HepG2 (cell line): Measurements from ENCODE around the gene PROX1. TPM values are rescaled to one million over a fixed set of nuclear protein-coding genes. Genes with fewer than 3 reads are reported as not detected.

Experiments
- ATAC-seq: fragments of 200-7000 bp; cut with Tn5 transposase; 3 replicates; pipeline ENCODE4 v1.9.1; 2020; ENCODE audit warnings: mild to moderate bottlenecking, moderate library complexity
- BruUV-seq: library from RNA; stranded (reverse); fragments of 400-500 nt; replicated peaks from 2 replicates; lab custom pipeline; 2021; lab: Mats Ljungman, UMichigan
- CTCF ChIA-PET: fragments of 300-600 bp; formaldehyde crosslinking; extraction: SDS; loops from one replicate; lab custom pipeline; 2021; ENCODE audit warnings: low total read pairs, inconsistent platforms, low intra/inter-chr PET ratio; lab: Yijun Ruan, JAX
- POLR2A ChIA-PET: fragments of 350-600 bp; sonication (Branson Sonifier 250); formaldehyde crosslinking; loops from one replicate; lab custom pipeline; 2020; ENCODE audit warnings: antibody characterized with exemption, inconsistent platforms; lab: Yijun Ruan, JAX
- DNase-seq: peaks from one replicate; pipeline ENCODE4 v3.0.0-alpha.2; 2015; ENCODE audit warnings: low spot score
- FAIRE-seq: peaks from 3 replicates; lab custom pipeline; 2011; peaks lifted over from hg19 to GRCh38; lab: Jason Lieb, UNC
- H2AFZ ChIP-seq: one replicate; pipeline ENCODE4 v1.6.1; 2011; ENCODE audit warnings: low read length, inconsistent platforms
- H3K27ac ChIP-seq: fragments of 300-600 bp; 3 replicates; pipeline ENCODE4 v1.8.0; 2011; ENCODE audit warnings: mixed run types, mild to moderate bottlenecking, mixed read lengths, low read length, inconsistent platforms; ENCODE audit not compliant: insufficient read depth; ENCODE audit errors: extremely low read length
- H3K27me3 ChIP-seq, 2 experiments: fragments of 200-600 bp in 1 of 2; 2 replicates in 1 of 2; 3 replicates in 1 of 2; pipeline versions ENCODE4 v1.6.0 to v1.8.0; 2011; ENCODE audit warnings: low read length in 2 of 2, mild to moderate bottlenecking in 2 of 2, moderate library complexity in 2 of 2, inconsistent platforms in 1 of 2; ENCODE audit not compliant: insufficient read depth in 2 of 2, control insufficient read depth in 1 of 2
- H3K36me3 ChIP-seq, 2 experiments: fragments of 200-600 bp in 1 of 2; replicated peaks in 1 of 2; 2 replicates in 1 of 2; 3 replicates in 1 of 2; pipeline versions ENCODE4 v1.5.1 to v1.8.0; 2011; ENCODE audit warnings: low read length in 2 of 2, inconsistent platforms in 1 of 2; ENCODE audit not compliant: insufficient read depth in 2 of 2, control insufficient read depth in 1 of 2
- H3K4me1 ChIP-seq: 2 replicates; pipeline ENCODE4 v1.5.1; 2012; ENCODE audit warnings: low read length, inconsistent platforms; ENCODE audit not compliant: insufficient read depth
- H3K4me2 ChIP-seq: 2 replicates; pipeline ENCODE4 v1.6.0; 2011; ENCODE audit warnings: low read depth, low read length, inconsistent platforms
- H3K4me3 ChIP-seq, 3 experiments: fragments of 200-600 bp in 1 of 3; sonication (generic), shearing (Covaris generic) in 1 of 3; replicated peaks in 1 of 3; 2 replicates each; pipeline ENCODE4 v1.5.1; 2011 to 2016; ENCODE audit warnings: low read length in 3 of 3, inconsistent platforms in 2 of 3, low read depth in 2 of 3, mild to moderate bottlenecking in 2 of 3, control low read depth in 1 of 3, mixed read lengths in 1 of 3; ENCODE audit not compliant: insufficient read depth in 1 of 3
- H3K79me2 ChIP-seq: one replicate; pipeline ENCODE4 v1.6.1; 2011; ENCODE audit warnings: low read length, inconsistent platforms; ENCODE audit not compliant: insufficient read depth
- H3K9ac ChIP-seq: 2 replicates; pipeline ENCODE4 v1.6.0; 2011; ENCODE audit warnings: mild to moderate bottlenecking, low read depth, low read length, inconsistent platforms; ENCODE audit not compliant: insufficient read depth
- H3K9me3 ChIP-seq: 2 replicates; pipeline ENCODE4 v1.5.1; 2012; ENCODE audit warnings: mild to moderate bottlenecking, low read length
- H4K20me1 ChIP-seq: 2 replicates; pipeline ENCODE4 v1.6.0; 2011; ENCODE audit warnings: inconsistent platforms, mild to moderate bottlenecking, low read length, moderate library complexity; ENCODE audit not compliant: insufficient read depth
- CAMTA2 ChIP-seq: sonication (generic); formaldehyde crosslinking; IDR thresholded peaks from 2 replicates; pipeline ENCODE4 v1.4.0; 2020; ENCODE audit warnings: mild to moderate bottlenecking, missing genetic modification reagents, borderline replicate concordance
- CBFB ChIP-seq: sonication (generic); formaldehyde crosslinking; IDR thresholded peaks from 2 replicates; pipeline ENCODE4 v1.4.0; 2020; ENCODE audit warnings: missing genetic modification reagents
- DNMT1 ChIP-seq: sonication (generic); formaldehyde crosslinking; IDR thresholded peaks from 2 replicates; pipeline ENCODE4 v1.5.1; 2020; ENCODE audit warnings: mild to moderate bottlenecking, missing genetic modification reagents
- FOXA1 ChIP-seq, 2 experiments: fragments of 450-650 bp in 1 of 2; sonication (generic) in 1 of 2; formaldehyde crosslinking in 1 of 2; IDR thresholded peaks; 2 replicates each; pipeline versions ENCODE4 v1.4.0 to v1.6.1; 2016 to 2020; ENCODE audit warnings: missing genetic modification reagents in 1 of 2
- HES4 ChIP-seq: sonication (generic); formaldehyde crosslinking; IDR thresholded peaks from 2 replicates; pipeline ENCODE4 v1.9.0; 2021; ENCODE audit warnings: mild to moderate bottlenecking, missing genetic modification reagents, borderline replicate concordance
- KMT2B ChIP-seq: IDR thresholded peaks from 2 replicates; pipeline ENCODE4 v1.6.1; 2016; ENCODE audit warnings: missing genetic modification reagents, missing compliant biosample characterization
- NCOA2 ChIP-seq: sonication (generic); formaldehyde crosslinking; IDR thresholded peaks from 2 replicates; pipeline ENCODE4 v1.8.0; 2022; ENCODE audit warnings: inconsistent platforms
- RARG ChIP-seq: sonication (generic); formaldehyde crosslinking; IDR thresholded peaks from 2 replicates; pipeline ENCODE4 v1.4.0; 2020; ENCODE audit warnings: low read depth, mild to moderate bottlenecking, missing genetic modification reagents
- SCMH1 ChIP-seq: sonication (generic); formaldehyde crosslinking; IDR thresholded peaks from 2 replicates; pipeline ENCODE4 v1.9.0; 2021; ENCODE audit warnings: missing genetic modification reagents, mild to moderate bottlenecking, borderline replicate concordance
- SIN3B ChIP-seq: fragments of 150-350 bp; IDR thresholded peaks from 2 replicates; pipeline ENCODE4 v1.6.1; 2014; ENCODE audit warnings: low read length
- TCF7 ChIP-seq: sonication (generic); IDR thresholded peaks from 2 replicates; pipeline ENCODE4 v1.6.1; 2016; ENCODE audit warnings: antibody characterized with exemption, low read depth
- ZC3H4 ChIP-seq: sonication (generic); formaldehyde crosslinking; IDR thresholded peaks from 2 replicates; pipeline ENCODE4 v1.4.0; 2020; ENCODE audit warnings: missing genetic modification reagents, borderline replicate concordance
- ZNF180 ChIP-seq: sonication (generic); formaldehyde crosslinking; IDR thresholded peaks from 2 replicates; pipeline ENCODE4 v1.4.0; 2020; ENCODE audit warnings: low read depth, missing genetic modification reagents, borderline replicate concordance
- ZNF546 ChIP-seq: sonication (generic); formaldehyde crosslinking; conservative IDR thresholded peaks from 2 replicates; pipeline ENCODE4 v1.8.1; 2023; ENCODE audit warnings: mild to moderate bottlenecking, missing genetic modification reagents
- ZNF660 ChIP-seq: sonication (generic); formaldehyde crosslinking; IDR thresholded peaks from 2 replicates; pipeline ENCODE4 v1.5.1; 2020; ENCODE audit warnings: mild to moderate bottlenecking, low read depth, missing genetic modification reagents, borderline replicate concordance
- ZNF878 ChIP-seq: sonication (generic); formaldehyde crosslinking; IDR thresholded peaks from 2 replicates; pipeline ENCODE4 v1.8.1; 2023; ENCODE audit warnings: mild to moderate bottlenecking, missing genetic modification reagents, moderate library complexity
- WGBS: methylation state at CpG from one replicate; pipeline ENCODE4 v1.1.6; 2017; ENCODE audit warnings: low lambda C conversion rate; 5-methylcytosine and 5-hydroxymethylcytosine counted together
- in situ Hi-C: cut with HindIII; loops from 2 replicates; pipeline ENCODE4 v1.10.0; 2017; ENCODE audit warnings: low pct_unique_long_range_greater_than_20kb; ENCODE audit not compliant: extremely low pct_ligation_motif_present
- intact Hi-C: fragments of 100-400 bp; cut with micrococcal nuclease; formaldehyde crosslinking; loops from one replicate; pipeline ENCODE4 v1.10.0; 2022; ENCODE audit not compliant: unreplicated experiment
- polyA plus RNA-seq, 8 experiments: library from polyadenylated mRNA; depleted of rRNA in 3 of 8; stranded (reverse) in 7 of 8; unstranded in 1 of 8; fragments of >200 nt; fragmentation: Illumina TruSeq in 4 of 8; extraction: Trizol in 4 of 8; gene quantifications; 2 replicates each; pipeline versions ENCODE4 v1.2.1 to v1.2.3, GENCODE V29; 2011 to 2016; ENCODE audit warnings: low read depth in 4 of 8, missing spikeins in 1 of 8, mixed read lengths in 1 of 8; ENCODE audit not compliant: insufficient read depth in 1 of 8
- total RNA-seq, 5 experiments: library from RNA; depleted of rRNA; stranded (reverse); fragments of >200 nt; fragmentation: Illumina TruSeq; extraction: Trizol; gene quantifications; 2 replicates each; pipeline ENCODE4 v1.2.3, GENCODE V29; 2016; ENCODE audit warnings: low read depth in 1 of 5
- TF ChIP-seq, protein P1 (sequence below): sonication (generic); formaldehyde crosslinking; IDR thresholded peaks from 2 replicates; pipeline ENCODE4 v1.5.0; 2020; ENCODE audit warnings: missing genetic modification reagents, mild to moderate bottlenecking, borderline replicate concordance
- TF ChIP-seq, protein P2 (sequence below): sonication (generic); formaldehyde crosslinking; IDR thresholded peaks from 2 replicates; pipeline ENCODE4 v1.5.0; 2020; ENCODE audit warnings: mild to moderate bottlenecking, missing genetic modification reagents, borderline replicate concordance

The PROX1 gene
- total and polyA plus RNA-seq, 2 of the 13 experiments (the other 11 are each of a cell fraction or from before 2014, with no cell fraction given) = 12.3 to 30.2 TPM

- H3K9ac ChIP-seq = no peak overlapping the region
- CTCF ChIA-PET = no interaction called here
- peaks cover 25 to 91% of the 10 kb centered on the region in 2 experiments for H3K36me3 ChIP-seq
- no TSS peak for BruUV-seq
- no peak for TF ChIP-seq HES4 (CRISPR knock-in tag)
- TF ChIP-seq TCF7 = no peak
- TF ChIP-seq NCOA2 (CRISPR knock-in tag) = no peak
- no peak for TF ChIP-seq SCMH1 (CRISPR knock-in tag)
- no peak for TF ChIP-seq RARG (CRISPR knock-in tag)
- no peak for TF ChIP-seq ZNF546
- no peak for TF ChIP-seq FOXA1 (IDR thresholded peaks at IDR 0.05)
- no peak for TF ChIP-seq FOXA1 (CRISPR knock-in tag; IDR thresholded peaks at IDR 0.05)
- no peak for TF ChIP-seq ZNF180 (CRISPR knock-in tag)
- TF ChIP-seq ZNF660 (CRISPR knock-in tag) = no peak
- TF ChIP-seq DNMT1 (CRISPR knock-in tag) = no peak
- TF ChIP-seq CAMTA2 (CRISPR knock-in tag) = no peak
- TF ChIP-seq SIN3B = no peak
- no peak for TF ChIP-seq ZNF878 (CRISPR knock-in tag)
- TF ChIP-seq KMT2B = no peak
- TF ChIP-seq, protein P1, sequence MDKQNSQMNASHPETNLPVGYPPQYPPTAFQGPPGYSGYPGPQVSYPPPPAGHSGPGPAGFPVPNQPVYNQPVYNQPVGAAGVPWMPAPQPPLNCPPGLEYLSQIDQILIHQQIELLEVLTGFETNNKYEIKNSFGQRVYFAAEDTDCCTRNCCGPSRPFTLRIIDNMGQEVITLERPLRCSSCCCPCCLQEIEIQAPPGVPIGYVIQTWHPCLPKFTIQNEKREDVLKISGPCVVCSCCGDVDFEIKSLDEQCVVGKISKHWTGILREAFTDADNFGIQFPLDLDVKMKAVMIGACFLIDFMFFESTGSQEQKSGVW (CRISPR knock-in tag) = no peak
- TF ChIP-seq, protein P2, sequence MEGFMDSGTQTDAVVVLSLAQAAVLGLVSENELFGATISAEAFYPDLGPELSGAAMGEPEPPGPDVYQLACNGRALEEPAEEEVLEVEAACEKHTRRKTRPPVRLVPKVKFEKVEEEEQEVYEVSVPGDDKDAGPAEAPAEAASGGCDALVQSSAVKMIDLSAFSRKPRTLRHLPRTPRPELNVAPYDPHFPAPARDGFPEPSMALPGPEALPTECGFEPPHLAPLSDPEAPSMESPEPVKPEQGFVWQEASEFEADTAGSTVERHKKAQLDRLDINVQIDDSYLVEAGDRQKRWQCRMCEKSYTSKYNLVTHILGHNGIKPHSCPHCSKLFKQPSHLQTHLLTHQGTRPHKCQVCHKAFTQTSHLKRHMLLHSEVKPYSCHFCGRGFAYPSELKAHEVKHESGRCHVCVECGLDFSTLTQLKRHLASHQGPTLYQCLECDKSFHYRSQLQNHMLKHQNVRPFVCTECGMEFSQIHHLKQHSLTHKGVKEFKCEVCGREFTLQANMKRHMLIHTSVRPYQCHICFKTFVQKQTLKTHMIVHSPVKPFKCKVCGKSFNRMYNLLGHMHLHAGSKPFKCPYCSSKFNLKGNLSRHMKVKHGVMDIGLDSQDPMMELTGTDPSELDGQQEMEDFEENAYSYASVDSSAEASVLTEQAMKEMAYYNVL (CRISPR knock-in tag) = no peak
- TF ChIP-seq CBFB (CRISPR knock-in tag) = no peak
- TF ChIP-seq ZC3H4 (CRISPR knock-in tag) = no peak
- in situ Hi-C loops = loop anchor here (25.0 kb wide), 1 partner anchor 103 kb away; no protein-coding TSS in a partner anchor
- no peak overlapping the region for H3K27ac ChIP-seq
- POLR2A ChIA-PET = interaction anchor here (1.1 kb wide), 1 partner anchor 20 kb away, joined by 3 read pairs; no protein-coding TSS in a partner anchor
- H3K4me2 ChIP-seq = no peak overlapping the region
- no peaks in the 10 kb centered on the region for H4K20me1 ChIP-seq
- H3K27me3 ChIP-seq = no peaks in the 10 kb centered on the region
- FAIRE-seq (no peak), ATAC-seq (no peak), DNase-seq (no peak)
- no peaks in the 10 kb centered on the region for H3K9me3 ChIP-seq
- H2AFZ ChIP-seq = no peak overlapping the region
- intact Hi-C loops = loop anchor here (5.0 to 10.0 kb wide), 2 partner anchors 113 to 885 kb away; no protein-coding TSS in a partner anchor
- H3K79me2 ChIP-seq = peaks cover 31% of the 10 kb centered on the region
- 98% methylated on average over 14 of the region's 14 CpGs for WGBS
- peaks cover 25% of the 10 kb centered on the region for H3K4me1 ChIP-seq
- H3K4me3 ChIP-seq = no peak overlapping the region
Observed at GRCh38 chr1:214009423-214010196, 21.8 kb downstream of the PROX1 start.
